OCI-LY1 (cell line): ENCODE measurements around the gene RALB.

ENCODE experiments used
- H2AFZ ChIP-seq: fragments of 200-600 bp; sonication (generic), shearing (Covaris generic); 2 replicates; pipeline ENCODE4 v1.6.0; 2014; ENCODE audit warnings: antibody characterized with exemption, mild to moderate bottlenecking, low read length
- H3F3A ChIP-seq: fragments of 200-600 bp; sonication (generic), shearing (Covaris generic); 2 replicates; pipeline ENCODE4 v1.6.0; 2014; ENCODE audit warnings: mild to moderate bottlenecking, antibody characterized with exemption, low read length, moderate library complexity; ENCODE audit not compliant: insufficient read depth
- H3K27ac ChIP-seq: fragments of 200-600 bp; sonication (generic); 2 replicates; pipeline ENCODE4 v1.5.1; 2014; ENCODE audit warnings: low read length, mixed run types, mild to moderate bottlenecking, low read depth; ENCODE audit not compliant: poor library complexity, severe bottlenecking
- H3K27me3 ChIP-seq: fragments of 200-600 bp; sonication (generic); 2 replicates; pipeline ENCODE4 v1.6.0; 2014; ENCODE audit warnings: antibody characterized with exemption, mild to moderate bottlenecking, low read length, moderate library complexity; ENCODE audit not compliant: insufficient read depth
- H3K36me3 ChIP-seq: fragments of 200-600 bp; sonication (generic); 2 replicates; pipeline ENCODE4 v1.6.1; 2014; ENCODE audit warnings: mild to moderate bottlenecking, antibody characterized with exemption, low read length, moderate library complexity, mixed read lengths; ENCODE audit not compliant: insufficient read depth
- H3K4me1 ChIP-seq: fragments of 200-600 bp; sonication (generic); 2 replicates; pipeline ENCODE4 v1.5.1; 2014; ENCODE audit warnings: mild to moderate bottlenecking, low read length, moderate library complexity; ENCODE audit not compliant: insufficient read depth, severe bottlenecking
- H3K4me2 ChIP-seq: fragments of 200-600 bp; sonication (generic), shearing (Covaris generic); 2 replicates; pipeline ENCODE4 v1.6.1; 2014; ENCODE audit warnings: low read length
- H3K4me3 ChIP-seq: fragments of 200-600 bp; sonication (generic); 2 replicates; pipeline ENCODE4 v1.5.1; 2014; ENCODE audit warnings: low read length, low read depth, mild to moderate bottlenecking, mixed read lengths; ENCODE audit not compliant: poor library complexity, severe bottlenecking
- H3K79me2 ChIP-seq: fragments of 200-600 bp; shearing (Covaris generic); 2 replicates; pipeline ENCODE4 v1.6.1; 2016; ENCODE audit warnings: mixed run types, low read length, mixed read lengths; ENCODE audit not compliant: insufficient read depth
- H3K9ac ChIP-seq: fragments of 200-600 bp; sonication (generic), shearing (Covaris generic); 2 replicates; pipeline ENCODE4 v1.6.1; 2014; ENCODE audit warnings: mild to moderate bottlenecking, low read length, mixed read lengths
- H3K9me2 ChIP-seq: fragments of 200-600 bp; sonication (generic), shearing (Covaris generic); 2 replicates; pipeline ENCODE4 v1.6.1; 2014; ENCODE audit warnings: low read depth, mild to moderate bottlenecking, low read length, mixed read lengths
- H3K9me3 ChIP-seq: fragments of 200-600 bp; shearing (Covaris generic); 2 replicates; pipeline ENCODE4 v1.6.1; 2014; ENCODE audit warnings: low read length, mixed read lengths
- H4K20me1 ChIP-seq: fragments of 200-600 bp; sonication (generic), shearing (Covaris generic); 2 replicates; pipeline ENCODE4 v1.6.0; 2016; ENCODE audit warnings: mild to moderate bottlenecking, low read length; ENCODE audit not compliant: insufficient read depth
- EZH2 ChIP-seq: fragments of 200-600 bp; sonication (generic), shearing (Covaris generic); IDR thresholded peaks from 2 replicates; pipeline ENCODE4 v1.8.0; 2017; ENCODE audit warnings: borderline replicate concordance, mixed run types, mild to moderate bottlenecking, antibody characterized with exemption, low read length, moderate library complexity, mixed read lengths
- TF ChIP-seq, protein P1 (sequence below): fragments of 200-600 bp; sonication (generic), shearing (Covaris generic); IDR thresholded peaks from 2 replicates; pipeline ENCODE4 v1.5.1; 2017; ENCODE audit warnings: mild to moderate bottlenecking, antibody characterized with exemption, low read length, moderate library complexity, mixed read lengths

Gene RALB

DNA sequence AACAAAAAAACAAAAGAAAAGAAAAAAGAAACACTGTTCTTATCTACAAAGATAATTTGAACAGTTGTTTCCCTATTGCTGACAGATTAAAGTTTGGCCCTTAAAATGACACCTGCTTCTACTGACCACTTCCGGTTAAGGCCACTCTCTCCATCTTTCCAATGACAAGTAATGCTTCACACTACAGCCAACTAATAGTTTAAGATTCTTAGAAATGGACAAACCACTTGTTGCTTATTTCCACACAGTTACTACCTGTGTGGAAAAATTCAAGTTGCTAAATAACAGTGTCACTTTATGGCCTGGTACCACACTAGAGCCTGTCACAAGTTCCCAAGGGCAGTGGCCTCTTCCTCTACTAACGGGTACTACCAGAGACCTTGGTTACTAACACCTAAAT, 31.9 kb upstream of the RALB start:
- Histone ChIP-seq H3K9ac (peak overlapping the region; percentile 14; the same call in 1 of the 2 replicates), H3K9me2 (no peaks in the 10 kb centered on the region), H3K4me3 (peak overlapping the region; percentile 86), H3K27ac (no peak overlapping the region), H2AFZ (no peak overlapping the region), H3F3A (no peaks in the 10 kb centered on the region), H3K4me2 (peak overlapping the region; percentile 94), H4K20me1 (no peaks in the 10 kb centered on the region), H3K79me2 (peaks cover 8% of the 10 kb centered on the region; the same call in 1 of the 2 replicates), H3K9me3 (no peaks in the 10 kb centered on the region), H3K27me3 (no peaks in the 10 kb centered on the region), H3K4me1 (peaks cover 57% of the 10 kb centered on the region), H3K36me3 (peaks cover 48% of the 10 kb centered on the region)
- TF ChIP-seq, protein P1, sequence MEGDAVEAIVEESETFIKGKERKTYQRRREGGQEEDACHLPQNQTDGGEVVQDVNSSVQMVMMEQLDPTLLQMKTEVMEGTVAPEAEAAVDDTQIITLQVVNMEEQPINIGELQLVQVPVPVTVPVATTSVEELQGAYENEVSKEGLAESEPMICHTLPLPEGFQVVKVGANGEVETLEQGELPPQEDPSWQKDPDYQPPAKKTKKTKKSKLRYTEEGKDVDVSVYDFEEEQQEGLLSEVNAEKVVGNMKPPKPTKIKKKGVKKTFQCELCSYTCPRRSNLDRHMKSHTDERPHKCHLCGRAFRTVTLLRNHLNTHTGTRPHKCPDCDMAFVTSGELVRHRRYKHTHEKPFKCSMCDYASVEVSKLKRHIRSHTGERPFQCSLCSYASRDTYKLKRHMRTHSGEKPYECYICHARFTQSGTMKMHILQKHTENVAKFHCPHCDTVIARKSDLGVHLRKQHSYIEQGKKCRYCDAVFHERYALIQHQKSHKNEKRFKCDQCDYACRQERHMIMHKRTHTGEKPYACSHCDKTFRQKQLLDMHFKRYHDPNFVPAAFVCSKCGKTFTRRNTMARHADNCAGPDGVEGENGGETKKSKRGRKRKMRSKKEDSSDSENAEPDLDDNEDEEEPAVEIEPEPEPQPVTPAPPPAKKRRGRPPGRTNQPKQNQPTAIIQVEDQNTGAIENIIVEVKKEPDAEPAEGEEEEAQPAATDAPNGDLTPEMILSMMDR, result no peak
- no peak for TF ChIP-seq EZH2

DNA sequence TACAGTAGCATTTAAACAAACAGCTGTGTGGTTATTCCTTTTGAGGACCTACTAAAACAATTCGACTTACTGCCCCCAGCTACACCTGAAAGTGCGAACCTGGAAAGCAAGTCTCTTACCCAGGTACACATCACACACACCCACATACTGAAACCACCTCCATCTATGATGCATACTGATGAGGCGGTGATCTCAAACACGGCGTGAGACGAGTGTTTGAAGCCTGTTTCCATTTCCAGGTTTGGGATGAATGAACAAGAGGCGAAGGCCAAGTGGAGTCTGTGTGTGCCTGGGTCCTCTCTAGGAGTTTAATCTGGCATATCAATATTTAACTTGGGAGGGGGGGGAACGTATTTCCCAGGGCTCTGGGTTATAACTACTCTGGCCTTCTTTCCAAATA, 31.0 kb upstream of the RALB start:
- Histone ChIP-seq H3K9ac (no peak overlapping the region; the same call in 1 of the 2 replicates), H3K9me2 (no peaks in the 10 kb centered on the region), H3K4me1 (peaks cover 65% of the 10 kb centered on the region), H3K4me2 (peak overlapping the region; percentile 94), H3F3A (no peaks in the 10 kb centered on the region), H2AFZ (no peak overlapping the region), H3K27me3 (no peaks in the 10 kb centered on the region), H4K20me1 (no peaks in the 10 kb centered on the region), H3K79me2 (peaks cover 8% of the 10 kb centered on the region; the same call in 1 of the 2 replicates), H3K4me3 (peak overlapping the region; percentile 86), H3K27ac (no peak overlapping the region), H3K9me3 (no peaks in the 10 kb centered on the region), H3K36me3 (peaks cover 48% of the 10 kb centered on the region)
- TF ChIP-seq, protein P1, result no peak
- TF ChIP-seq EZH2, result no peak

DNA sequence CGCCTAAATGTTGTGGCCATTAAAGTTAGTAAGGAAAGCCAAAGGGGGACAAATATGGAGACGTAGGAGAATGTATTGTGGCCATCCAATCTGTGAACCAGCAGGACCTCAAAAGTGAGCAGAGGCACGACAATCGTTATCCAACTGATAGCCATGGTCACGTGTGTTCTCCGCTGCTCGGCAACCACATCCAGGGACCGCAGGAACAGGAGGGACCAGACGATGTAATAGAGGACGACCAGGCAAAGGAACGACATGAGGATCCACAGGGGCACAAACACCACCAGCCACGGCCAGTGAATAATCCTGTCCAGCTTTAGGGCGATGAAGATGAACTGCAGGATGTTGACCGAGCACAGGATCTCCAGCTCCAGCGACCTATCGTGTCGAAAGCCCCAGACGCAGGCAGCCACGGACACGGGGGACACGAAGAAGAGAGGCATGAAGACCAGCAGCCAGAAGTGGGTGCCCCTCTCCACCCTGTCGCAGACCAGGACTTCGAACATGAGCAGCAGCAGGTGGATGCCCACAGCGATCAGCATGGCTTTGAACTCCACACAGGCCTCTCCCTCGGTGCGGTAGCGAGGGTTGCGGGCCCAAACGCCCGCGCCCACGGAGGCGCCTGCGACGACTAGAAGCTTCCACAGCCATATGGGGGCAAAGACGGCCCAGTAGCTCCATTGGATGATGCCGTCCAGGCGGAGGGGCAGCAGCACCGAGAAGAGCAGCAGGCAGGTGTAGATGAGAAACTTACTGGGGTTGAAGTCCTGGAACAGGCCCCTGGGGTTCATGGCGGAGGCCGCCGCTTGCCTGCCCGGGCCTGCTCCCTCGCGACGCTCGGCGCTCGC, 30.2 kb upstream of the RALB start:
- Histone ChIP-seq H4K20me1 (no peaks in the 10 kb centered on the region), H3K27ac (no peak overlapping the region), H3K4me2 (peak overlapping the region; percentile 94), H3K79me2 (peaks cover 8% of the 10 kb centered on the region; the same call in 1 of the 2 replicates), H3K9ac (peak overlapping the region; percentile 92), H3K4me3 (peak overlapping the region; percentile 86), H2AFZ (no peak overlapping the region), H3K9me2 (no peaks in the 10 kb centered on the region), H3K4me1 (peaks cover 73% of the 10 kb centered on the region), H3K36me3 (peaks cover 48% of the 10 kb centered on the region), H3K9me3 (no peaks in the 10 kb centered on the region), H3K27me3 (no peaks in the 10 kb centered on the region), H3F3A (no peaks in the 10 kb centered on the region)
- TF ChIP-seq, protein P1, result no peak
- TF ChIP-seq EZH2, result no peak
